Measurements from ENCODE around the gene PRR3. TPM values are rescaled to one million over a fixed set of nuclear protein-coding genes. Genes with fewer than 3 reads are reported as not detected.

The PRR3 gene
- polyA plus RNA-seq, 3 donors, result 2.8 to 7.1 (median 3.6) TPM

- peak in 2 of 3 donors; percentile 54 to 59 for DNase-seq
- Mint-ChIP-seq H3K4me3 (peak overlapping the region; percentile 58 to 82), H3K27ac (peak overlapping the region; percentile 92 to 97 (median 94)), H3K36me3 (no peaks in the 10 kb centered on the region), H3K4me1 (peaks cover 60% of the 10 kb centered on the region), H3K27me3 (ENCODE audit: low read depth in 3 of 3) (peaks cover 0 to 3% (median 0%) of the 10 kb centered on the region in 3 donors), H3K9me3 (peaks cover 0 to 2% (median 0%) of the 10 kb centered on the region in 7 donors)
- Histone ChIP-seq H3K9me3 (replicated peaks in 1 of 2; ENCODE audit: control insufficient read depth in 1 of 2, insufficient read depth in 1 of 2, low read length in 2 of 2) (no peaks in the 10 kb centered on the region), H3K9ac (ENCODE audit: insufficient read depth, low read length, poor library complexity, severe bottlenecking) (no peak overlapping the region), H3K27me3 (ENCODE audit: control insufficient read depth in 2 of 2, insufficient read depth in 2 of 2, low read length in 2 of 2) (no peaks in the 10 kb centered on the region), H3K4me2 (replicated peaks; ENCODE audit: extremely low read depth, low read length, poor library complexity, severe bottlenecking) (peak overlapping the region; percentile 69), H3K4me3 (replicated peaks in 1 of 3; ENCODE audit: low read depth in 2 of 3, low read length in 3 of 3) (peak overlapping the region in 2 of 3 experiments; percentile 37 to 58), H3K36me3 (replicated peaks in 1 of 2; ENCODE audit: control insufficient read depth in 1 of 2, insufficient read depth in 2 of 2, low read length in 2 of 2) (no peaks in the 10 kb centered on the region), H4K20me1 (ENCODE audit: insufficient read depth, low read length) (no peaks in the 10 kb centered on the region), H3K79me2 (ENCODE audit: insufficient read depth, low read length) (no peaks in the 10 kb centered on the region), H2AFZ (ENCODE audit: insufficient read depth, low read depth, low read length, poor library complexity, severe bottlenecking) (no peak overlapping the region), H3K27ac (ENCODE audit: low read depth in 1 of 2, low read length in 2 of 2) (peak overlapping the region; percentile 67 to 72), H3K4me1 (ENCODE audit: control insufficient read depth in 1 of 2, insufficient read depth in 2 of 2, low read length in 2 of 2) (peaks cover 59 to 76% of the 10 kb centered on the region in 2 donors)
- WGBS (ENCODE audit: insufficient coverage), result 100% methylated on average over 1 of the region's 5 CpGs
- TF ChIP-seq CTCF (IDR thresholded peaks at IDR 0.05), result no peak
- intact Hi-C loops (cut with micrococcal nuclease), result no loop called here
Measured at GRCh38 chr6:30507849-30508827, 49.0 kb upstream of the PRR3 start.

DNA sequence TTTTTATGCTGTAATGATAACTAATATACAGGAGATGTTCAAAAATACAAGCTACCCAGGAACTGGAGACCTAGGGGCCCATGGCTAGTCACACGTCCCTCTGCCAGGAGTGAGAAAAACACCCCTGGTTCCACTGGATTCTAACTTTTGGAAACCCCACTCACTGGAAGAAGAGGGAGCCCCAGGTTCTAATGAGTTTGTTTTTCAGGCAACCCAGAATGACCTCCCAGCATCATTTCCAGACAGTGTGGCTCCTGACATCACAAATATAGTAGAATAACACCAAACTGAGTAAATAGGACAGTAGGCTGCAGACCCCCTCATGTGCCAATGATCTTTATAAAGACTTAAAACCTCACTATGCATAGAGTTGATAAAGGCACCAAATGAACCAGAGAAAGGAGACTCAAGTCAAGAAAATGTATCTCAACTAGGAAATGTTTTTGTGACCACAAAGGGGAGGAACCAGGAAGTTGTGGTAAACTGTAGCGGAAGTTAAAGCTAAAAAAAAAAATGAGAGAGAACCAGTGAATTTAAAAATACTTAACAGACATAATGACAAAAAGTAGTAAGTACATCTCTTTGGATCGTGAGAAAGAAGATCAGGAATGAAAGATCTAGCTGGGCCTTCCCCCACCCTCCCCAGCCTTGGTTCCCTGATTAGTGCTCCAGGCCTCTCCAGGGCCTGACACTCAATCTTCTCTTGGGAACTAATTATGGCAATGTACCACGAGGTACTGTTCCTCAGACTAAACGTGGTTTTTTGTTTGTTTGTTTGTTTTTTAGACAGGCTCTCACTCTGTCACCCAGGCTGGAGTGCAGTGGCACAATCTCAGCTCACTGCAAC is 48.0 kb upstream of the PRR3 start:
- Histone ChIP-seq H3K4me3 (replicated peaks in 1 of 3; ENCODE audit: low read depth in 2 of 3, low read length in 3 of 3) (peak overlapping the region; percentile 4 to 58 (median 37)), H3K9me3 (replicated peaks in 1 of 2; ENCODE audit: control insufficient read depth in 1 of 2, insufficient read depth in 1 of 2, low read length in 2 of 2) (no peaks in the 10 kb centered on the region), H3K27ac (ENCODE audit: low read depth in 1 of 2, low read length in 2 of 2) (peak overlapping the region; percentile 67 to 72), H3K79me2 (ENCODE audit: insufficient read depth, low read length) (no peaks in the 10 kb centered on the region), H3K36me3 (replicated peaks in 1 of 2; ENCODE audit: control insufficient read depth in 1 of 2, insufficient read depth in 2 of 2, low read length in 2 of 2) (no peaks in the 10 kb centered on the region), H3K4me2 (replicated peaks; ENCODE audit: extremely low read depth, low read length, poor library complexity, severe bottlenecking) (peak overlapping the region; percentile 69), H2AFZ (ENCODE audit: insufficient read depth, low read depth, low read length, poor library complexity, severe bottlenecking) (no peak overlapping the region), H3K9ac (ENCODE audit: insufficient read depth, low read length, poor library complexity, severe bottlenecking) (no peak overlapping the region), H3K27me3 (ENCODE audit: control insufficient read depth in 2 of 2, insufficient read depth in 2 of 2, low read length in 2 of 2) (no peaks in the 10 kb centered on the region), H4K20me1 (ENCODE audit: insufficient read depth, low read length) (no peaks in the 10 kb centered on the region), H3K4me1 (ENCODE audit: control insufficient read depth in 1 of 2, insufficient read depth in 2 of 2, low read length in 2 of 2) (peaks cover 51 to 67% of the 10 kb centered on the region in 2 donors)
- Mint-ChIP-seq H3K27me3 (ENCODE audit: low read depth in 3 of 3) (peaks cover 0 to 3% (median 0%) of the 10 kb centered on the region in 3 donors), H3K4me1 (peaks cover 50% of the 10 kb centered on the region), H3K36me3 (no peaks in the 10 kb centered on the region), H3K9me3 (peaks cover 0 to 2% (median 0%) of the 10 kb centered on the region in 7 donors), H3K4me3 (peak overlapping the region; percentile 58 to 82), H3K27ac (peak overlapping the region; percentile 92 to 97 (median 94))
- intact Hi-C loops (cut with micrococcal nuclease), result no loop called here
- TF ChIP-seq CTCF (IDR thresholded peaks at IDR 0.05), result no peak
- no CpG with 5 or more reads among the region's 5 CpGs for WGBS (ENCODE audit: insufficient coverage)
- peak; percentile 59 to 76 (median 72) for DNase-seq

Measured in CD14-positive monocyte (primary cell).